GM18907 (cell line): ENCODE results near the gene HDAC7.

Experiments
- ATAC-seq: cut with Tn5 transposase; IDR thresholded peaks from one replicate; pipeline ENCODE4 v1.9.1; 2021; ENCODE audit warnings: mild to moderate bottlenecking, moderate library complexity; ENCODE audit not compliant: unreplicated experiment

Gene HDAC7

GRCh38 chr12:47767216-47767724 lies 52.4 kb downstream of the HDAC7 start:
- peak; percentile 57 for ATAC-seq

GRCh38 chr12:47766502-47767215 lies 53.0 kb downstream of the HDAC7 start:
- peak; percentile 8 for ATAC-seq

- no peak for ATAC-seq
Measured at GRCh38 chr12:47763481-47764346, 56.0 kb downstream of the HDAC7 start.

GRCh38 chr12:47762850-47763465 lies 56.7 kb downstream of the HDAC7 start:
- ATAC-seq: no peak

DNA sequence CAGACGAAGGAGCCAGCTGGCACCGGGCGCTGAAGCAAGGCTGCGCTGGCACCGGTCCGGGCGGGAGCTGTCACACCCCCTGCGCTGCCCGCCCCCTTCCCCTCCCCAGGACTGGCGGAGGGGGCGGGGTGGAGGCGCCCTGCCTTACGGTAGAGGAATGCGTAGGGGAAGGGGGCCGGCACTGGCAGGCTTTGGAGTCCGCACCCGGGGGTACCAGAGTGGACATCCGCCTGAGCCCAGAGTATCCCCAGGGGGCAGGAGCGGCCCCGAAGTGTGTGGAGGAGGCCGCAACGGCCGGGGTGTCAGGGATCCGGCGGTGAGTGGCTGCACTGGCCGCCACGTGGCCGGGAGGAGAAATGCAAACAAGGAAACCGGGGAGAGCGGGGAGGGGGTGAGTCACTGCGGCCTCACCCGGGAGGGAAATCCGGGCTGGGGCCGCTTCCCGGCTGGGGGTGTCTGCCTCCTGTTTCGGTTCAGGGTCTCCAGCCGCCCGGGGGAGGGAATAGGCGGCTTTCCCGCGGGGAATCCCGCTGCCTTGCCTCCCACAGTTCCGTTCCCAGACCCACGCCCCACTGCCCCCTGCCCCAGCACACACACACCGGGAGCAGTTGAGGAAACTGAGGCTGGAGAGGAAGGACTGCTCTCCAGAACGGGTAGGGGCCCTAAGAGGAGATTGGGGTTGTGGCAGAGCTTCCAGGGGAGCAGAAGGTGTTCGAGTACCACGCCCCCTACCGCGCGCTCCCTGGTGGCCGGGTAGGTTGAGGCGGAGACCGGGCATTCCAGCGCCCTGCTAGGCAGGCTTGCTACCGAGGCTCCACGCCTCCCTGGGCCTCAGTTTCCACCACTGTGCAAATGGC lies 60.6 kb downstream of the HDAC7 start, which contains the start of gene RAPGEF3:
TSS of gene RAPGEF3 (minus strand) at position 47 of the 857 bp plus-strand sequence. CDS start 324 bp downstream, outside the sequence.
- peak; percentile 56 for ATAC-seq

DNA sequence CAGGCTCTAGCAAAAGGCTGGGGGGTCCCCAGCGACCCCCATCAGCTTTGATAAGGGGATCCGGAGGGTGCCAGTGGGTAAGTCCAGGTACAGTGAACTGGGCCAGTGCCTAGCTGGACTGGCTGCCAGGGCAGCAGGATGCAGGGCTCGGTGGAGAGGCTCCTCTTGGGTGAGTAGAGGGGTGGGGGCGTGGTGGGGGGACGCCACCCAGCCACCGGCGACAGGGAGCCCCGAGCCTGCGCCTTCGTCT lies 61.2 kb downstream of the HDAC7 start:
- no peak for ATAC-seq

DNA sequence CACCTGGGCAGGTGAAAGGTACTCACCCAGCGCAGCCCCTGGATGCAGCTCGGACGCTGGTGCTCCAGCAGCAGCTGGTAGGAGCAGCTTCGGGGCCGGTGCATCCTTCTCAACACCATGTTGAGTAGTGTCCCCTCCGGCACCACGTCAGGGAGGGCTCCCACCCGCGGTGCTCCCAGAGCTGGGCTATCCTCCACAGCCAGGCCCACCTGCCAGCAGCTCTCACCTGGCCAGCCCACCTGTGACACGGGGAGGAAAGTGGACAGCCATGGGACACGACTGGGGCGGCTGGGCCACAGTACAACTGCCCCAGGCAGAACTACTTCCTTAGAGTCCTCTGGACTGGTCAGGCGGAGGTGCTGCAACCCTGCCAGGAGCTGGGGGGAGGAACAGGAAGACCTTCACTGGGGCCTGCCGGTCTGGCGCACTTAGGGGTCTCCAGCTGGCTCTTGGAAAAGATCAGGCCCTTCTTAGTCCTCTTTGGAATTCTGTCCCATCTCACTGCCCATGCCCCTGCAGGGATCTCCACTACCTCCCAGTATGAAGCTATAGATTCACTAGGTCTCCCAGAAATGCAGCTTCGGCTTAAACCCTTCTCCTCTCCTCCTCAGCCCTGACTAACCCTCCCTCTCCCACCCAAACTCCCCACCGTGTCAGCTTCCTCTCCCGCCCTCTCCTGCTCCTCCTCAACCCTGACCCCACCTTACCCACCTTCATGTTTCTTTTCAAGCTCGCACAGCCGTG lies 61.7 kb downstream of the HDAC7 start:
- no peak for ATAC-seq

DNA sequence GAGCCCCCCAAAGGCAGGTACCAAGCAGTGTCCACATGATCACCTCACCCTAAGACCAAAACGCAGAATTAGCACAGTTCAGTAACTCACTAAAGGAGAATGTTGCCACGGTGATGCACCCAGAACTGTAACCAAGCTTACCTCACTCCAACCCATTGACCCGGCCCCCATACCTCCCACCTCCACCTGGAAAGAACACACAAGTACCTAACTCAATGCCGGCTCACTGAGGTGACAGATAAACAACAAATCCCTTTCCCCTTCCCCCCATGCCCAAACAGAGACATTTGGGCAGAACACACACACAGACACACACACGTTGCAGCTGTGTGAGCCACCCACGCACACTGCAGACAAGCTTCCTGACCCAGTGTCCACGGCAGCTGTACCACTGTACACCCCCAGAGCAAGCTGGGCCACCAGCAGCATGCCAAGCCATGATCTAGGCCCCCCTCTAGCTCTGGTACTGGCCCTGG lies 62.3 kb downstream of the HDAC7 start:
- ATAC-seq: no peak

- peak; percentile 70 for ATAC-seq
Measured at GRCh38 chr12:47755655-47756562, 63.8 kb downstream of the HDAC7 start.

GRCh38 chr12:47754881-47755280 lies 64.8 kb downstream of the HDAC7 start:
- ATAC-seq: peak; percentile 19

GRCh38 chr12:47754126-47754525 lies 65.6 kb downstream of the HDAC7 start:
- no peak for ATAC-seq

- ATAC-seq: no peak
Measured at GRCh38 chr12:47753021-47754001, 66.4 kb downstream of the HDAC7 start.

- no peak for ATAC-seq
Measured at GRCh38 chr12:47752552-47752951, 67.2 kb downstream of the HDAC7 start.

GRCh38 chr12:47752121-47752520 lies 67.6 kb downstream of the HDAC7 start:
- ATAC-seq: no peak

- ATAC-seq: no peak
Measured at GRCh38 chr12:47751561-47751960, 68.1 kb downstream of the HDAC7 start.

DNA sequence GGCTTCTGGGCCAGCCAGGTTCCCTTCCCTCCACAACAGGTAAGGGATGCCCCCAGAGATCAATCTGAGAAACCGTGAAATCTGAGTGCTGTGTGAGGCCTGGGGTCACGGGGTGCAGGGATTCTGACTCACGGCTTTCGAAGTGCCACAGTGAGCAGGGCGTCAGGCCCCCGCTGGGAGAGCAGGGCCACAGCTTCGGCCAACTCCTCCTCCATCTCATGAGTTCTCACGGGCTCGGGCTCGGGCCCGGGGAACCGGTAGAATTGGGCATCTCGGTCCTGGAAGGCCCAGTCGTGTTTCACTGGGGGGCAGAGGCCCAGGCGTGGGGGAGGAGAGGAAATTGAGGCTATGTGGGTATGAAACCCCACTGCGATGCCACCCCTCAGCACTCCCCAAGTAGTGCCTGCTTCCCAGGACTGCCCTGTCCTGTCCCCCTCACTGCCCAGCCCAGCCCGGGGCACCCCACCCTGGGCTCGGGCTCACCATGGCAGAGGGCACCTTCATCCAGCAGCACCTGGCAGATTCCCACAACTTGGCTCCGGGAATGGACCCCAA lies 68.7 kb downstream of the HDAC7 start:
- ATAC-seq: no peak

GRCh38 chr12:47750229-47750798 lies 69.4 kb downstream of the HDAC7 start:
- ATAC-seq: no peak
